Mesenteric fat pad (tissue), 1 donor: ENCODE results near the gene CD300H. TPM values are rescaled to one million over a fixed set of nuclear protein-coding genes. Genes with fewer than 3 reads are reported as not detected.

ENCODE experiments used
- total RNA-seq: library from RNA; stranded (reverse); fragmentation: NEBNext Ultra II Directional; extraction: Animal tissue kit (Norgen Biotek cat#: 25700); gene quantifications from one replicate; pipeline ENCODE4 v1.2.1, GENCODE V29; 2021
- donor health status: DM: yes; HTN: yes; CAD: no.

The CD300H gene
- total RNA-seq, 1 donor from 2014 or later: not detected

Other genes with a start within 250 kb of the CD300H start
- 1.9 TPM for gene KIF19, start 241.3 kb downstream of the CD300H start, total RNA-seq
- gene BTBD17, start 205.6 kb downstream of the CD300H start, total RNA-seq: not detected
- gene GPR142, start 200.0 kb downstream of the CD300H start, total RNA-seq: not detected
- 17.9 TPM for gene GPRC5C, start 135.4 kb downstream of the CD300H start, total RNA-seq
- gene CD300A, start 100.9 kb downstream of the CD300H start, total RNA-seq: 19.0 TPM
- 1.3 TPM for gene CD300LB, start 36.0 kb downstream of the CD300H start, total RNA-seq
- gene CD300C, start 21.4 kb downstream of the CD300H start, total RNA-seq: 4.1 TPM
- not detected for gene CD300LD, start 24.8 kb upstream of the CD300H start, total RNA-seq
- gene CD300E, start 56.2 kb upstream of the CD300H start, total RNA-seq: 7.3 TPM
- gene CD300LF, start 145.4 kb upstream of the CD300H start, total RNA-seq: 2.8 TPM
- gene RAB37, start 169.7 kb upstream of the CD300H start, total RNA-seq: 1.3 TPM
- gene NHERF1, start 181.1 kb upstream of the CD300H start, total RNA-seq: 13.9 TPM
- gene NAT9, start 208.8 kb upstream of the CD300H start, total RNA-seq: 37.8 TPM